ENCODE data around the gene STX18. TPM values are rescaled to one million over a fixed set of nuclear protein-coding genes. Genes with fewer than 3 reads are reported as not detected.

The STX18 gene
- total and polyA plus RNA-seq, 2 of the 13 experiments (the other 11 are each of a cell fraction or from before 2014, with no cell fraction given) = 23.9 to 37.1 TPM

- TF ChIP-seq TRIM22 (IDR thresholded peaks at IDR 0.05) = no peak
- 0 out of 2 replicates have a peak, but pooled peaks have one; percentile 18 for TF ChIP-seq ERF (CRISPR knock-in tag; IDR thresholded peaks at IDR 0.05)
- TF ChIP-seq CC2D1A (CRISPR knock-in tag; IDR thresholded peaks at IDR 0.05) = no peak
- peak; percentile 38; the same call in 1 of the 2 replicates for TF ChIP-seq ZNF292 (CRISPR knock-in tag; IDR thresholded peaks at IDR 0.05; ENCODE audit: borderline replicate concordance, low read depth)
- no peak for TF ChIP-seq ZBTB38 (CRISPR knock-in tag; IDR thresholded peaks at IDR 0.05)
- TF ChIP-seq ZNF136 (CRISPR knock-in tag; IDR thresholded peaks at IDR 0.05; ENCODE audit: low read depth) = no peak
- TF ChIP-seq ZNF615 (CRISPR knock-in tag; IDR thresholded peaks at IDR 0.05; ENCODE audit: borderline replicate concordance) = no peak
- TF ChIP-seq TARDBP (CRISPR knock-in tag; IDR thresholded peaks at IDR 0.05) = peak; percentile 56; the same call in 1 of the 2 replicates
- TF ChIP-seq MAZ (IDR thresholded peaks at IDR 0.05; ENCODE audit: borderline replicate concordance, low read depth, low read length) = no peak
- no peak for TF ChIP-seq MAZ (CRISPR knock-in tag; IDR thresholded peaks at IDR 0.05; ENCODE audit: low read depth)
- no peak for TF ChIP-seq MTERF4 (CRISPR knock-in tag; IDR thresholded peaks at IDR 0.05)
- TF ChIP-seq STAG1 (CRISPR knock-in tag; IDR thresholded peaks at IDR 0.05) = no peak
- no peak for TF ChIP-seq HIC2 (CRISPR knock-in tag; IDR thresholded peaks at IDR 0.05; ENCODE audit: low read depth)
- no peak for TF ChIP-seq HMGXB4 (CRISPR knock-in tag; IDR thresholded peaks at IDR 0.05; ENCODE audit: borderline replicate concordance in 1 of 2, low read depth in 1 of 2)
- no peak for TF ChIP-seq ZNF576 (CRISPR knock-in tag; IDR thresholded peaks at IDR 0.05)
- no peak for TF ChIP-seq ZNF24 (IDR thresholded peaks at IDR 0.05)
- TF ChIP-seq MLLT10 (CRISPR knock-in tag; IDR thresholded peaks at IDR 0.05) = no peak
- no peak for TF ChIP-seq KDM1A (CRISPR knock-in tag; IDR thresholded peaks at IDR 0.05)
- no peak for TF ChIP-seq MIER3 (CRISPR knock-in tag; IDR thresholded peaks at IDR 0.05; ENCODE audit: borderline replicate concordance)
- TF ChIP-seq ZMYM4 (CRISPR knock-in tag; IDR thresholded peaks at IDR 0.05) = peak; percentile 29; the same call in 1 of the 2 replicates
- no peak for TF ChIP-seq BATF2 (CRISPR knock-in tag; IDR thresholded peaks at IDR 0.05)
These were observed 78.9 kb downstream of the STX18 start (continued) for GRCh38 chr4:4462970-4463369.

Data from HepG2 (cell line).